Measurements from ENCODE around the gene TDRD7. TPM values are rescaled to one million over a fixed set of nuclear protein-coding genes. Genes with fewer than 3 reads are reported as not detected.

Gene TDRD7
- total RNA-seq (2014; rRNA removed; shearing (Covaris generic)), result 92.8 and 97.1 TPM in 2 replicates
- polyA plus RNA-seq (2015; cell fraction: cytosol; rRNA removed), result 32.0 and 42.5 TPM in 2 replicates
- polyA plus RNA-seq (2015; cell fraction: nucleus; rRNA removed), result 47.7 and 92.4 TPM in 2 replicates

- in situ Hi-C loops (cut with HindIII; ENCODE audit: low pct_unique_long_range_greater_than_20kb, low sequenced_read_pairs), result no loop called here
- DNase-seq (ENCODE audit: low read depth, low spot score), result peak; percentile 84
Measured at GRCh38 chr9:97411789-97412625, at the start of gene TDRD7. Gene TDRD7 (plus strand): TSS chr9:97412096. CDS start chr9:97428466, 16,370 bp downstream.

- peak; percentile 10 for DNase-seq (ENCODE audit: low read depth, low spot score)
- in situ Hi-C loops (cut with HindIII; ENCODE audit: low pct_unique_long_range_greater_than_20kb, low sequenced_read_pairs), result no loop called here
Measured at GRCh38 chr9:97362777-97363545, 48.9 kb upstream of the TDRD7 start.

GRCh38 chr9:97363661-97364299 is 48.1 kb upstream of the TDRD7 start:
- in situ Hi-C loops (cut with HindIII; ENCODE audit: low pct_unique_long_range_greater_than_20kb, low sequenced_read_pairs), result no loop called here
- no peak for DNase-seq (ENCODE audit: low read depth, low spot score)

- in situ Hi-C loops (cut with HindIII; ENCODE audit: low pct_unique_long_range_greater_than_20kb, low sequenced_read_pairs), result no loop called here
Measured at GRCh38 chr9:97364769-97365490, 47.0 kb upstream of the TDRD7 start.

GRCh38 chr9:97365634-97366033 is 46.3 kb upstream of the TDRD7 start:
- in situ Hi-C loops (cut with HindIII; ENCODE audit: low pct_unique_long_range_greater_than_20kb, low sequenced_read_pairs), result no loop called here
- DNase-seq (ENCODE audit: low read depth, low spot score), result no peak

More at GRCh38 chr9:97364769-97365490, 47.0 kb upstream of the TDRD7 start:
- no peak for DNase-seq (ENCODE audit: low read depth, low spot score)

GRCh38 chr9:97366476-97366875 is 45.4 kb upstream of the TDRD7 start:
- in situ Hi-C loops (cut with HindIII; ENCODE audit: low pct_unique_long_range_greater_than_20kb, low sequenced_read_pairs), result no loop called here
- no peak for DNase-seq (ENCODE audit: low read depth, low spot score)

- DNase-seq (ENCODE audit: low read depth, low spot score), result no peak
- in situ Hi-C loops (cut with HindIII; ENCODE audit: low pct_unique_long_range_greater_than_20kb, low sequenced_read_pairs), result no loop called here
Measured at GRCh38 chr9:97366889-97367288, 45.0 kb upstream of the TDRD7 start.

GRCh38 chr9:97367729-97368128 is 44.2 kb upstream of the TDRD7 start:
- in situ Hi-C loops (cut with HindIII; ENCODE audit: low pct_unique_long_range_greater_than_20kb, low sequenced_read_pairs), result no loop called here
- DNase-seq (ENCODE audit: low read depth, low spot score), result no peak

GRCh38 chr9:97368964-97369363 is 42.9 kb upstream of the TDRD7 start:
- DNase-seq (ENCODE audit: low read depth, low spot score), result no peak
- in situ Hi-C loops (cut with HindIII; ENCODE audit: low pct_unique_long_range_greater_than_20kb, low sequenced_read_pairs), result no loop called here

- no peak for DNase-seq (ENCODE audit: low read depth, low spot score)
- in situ Hi-C loops (cut with HindIII; ENCODE audit: low pct_unique_long_range_greater_than_20kb, low sequenced_read_pairs), result no loop called here
Measured at GRCh38 chr9:97372580-97372979, 39.3 kb upstream of the TDRD7 start.

GRCh38 chr9:97373331-97373730 is 38.6 kb upstream of the TDRD7 start:
- in situ Hi-C loops (cut with HindIII; ENCODE audit: low pct_unique_long_range_greater_than_20kb, low sequenced_read_pairs), result no loop called here
- no peak for DNase-seq (ENCODE audit: low read depth, low spot score)

GRCh38 chr9:97374811-97375210 is 37.1 kb upstream of the TDRD7 start:
- DNase-seq (ENCODE audit: low read depth, low spot score), result no peak
- in situ Hi-C loops (cut with HindIII; ENCODE audit: low pct_unique_long_range_greater_than_20kb, low sequenced_read_pairs), result no loop called here

- DNase-seq (ENCODE audit: low read depth, low spot score), result no peak
- in situ Hi-C loops (cut with HindIII; ENCODE audit: low pct_unique_long_range_greater_than_20kb, low sequenced_read_pairs), result no loop called here
Measured at GRCh38 chr9:97376902-97377301, 35.0 kb upstream of the TDRD7 start.

GRCh38 chr9:97382099-97382718 is 29.7 kb upstream of the TDRD7 start:
- in situ Hi-C loops (cut with HindIII; ENCODE audit: low pct_unique_long_range_greater_than_20kb, low sequenced_read_pairs), result no loop called here
- peak; percentile 10 for DNase-seq (ENCODE audit: low read depth, low spot score)

GRCh38 chr9:97384406-97385262 is 27.3 kb upstream of the TDRD7 start:
- in situ Hi-C loops (cut with HindIII; ENCODE audit: low pct_unique_long_range_greater_than_20kb, low sequenced_read_pairs), result no loop called here
- no peak for DNase-seq (ENCODE audit: low read depth, low spot score)

GRCh38 chr9:97385626-97386264 is 26.2 kb upstream of the TDRD7 start:
- in situ Hi-C loops (cut with HindIII; ENCODE audit: low pct_unique_long_range_greater_than_20kb, low sequenced_read_pairs), result no loop called here
- no peak for DNase-seq (ENCODE audit: low read depth, low spot score)

All from SK-MEL-5 (cell line).